VCaP (cell line): ENCODE measurements around the gene VCL.
A peak's percentile ranks its signal among the peaks of the same experiment; 100 is the strongest.
"Not testable (repeated sequence)": the region's sequence is repeated elsewhere in the genome, so short reads cannot be mapped to it uniquely, and the experiment has no call there.

Experiments used
- H3K27ac ChIP-seq: fragments of 450-650 bp; 2 replicates; pipeline ENCODE4 v1.5.1; 2017
- CTCF ChIP-seq: fragments of 450-650 bp; conservative IDR thresholded peaks from 2 replicates; pipeline ENCODE4 v1.5.1; 2017; ENCODE audit warnings: mild to moderate bottlenecking, moderate library complexity

Gene VCL

GRCh38 chr10:74026428-74027015 lies 28.6 kb downstream of the VCL start:
- TF ChIP-seq CTCF: no peak

GRCh38 chr10:74027702-74028101 lies 29.8 kb downstream of the VCL start:
- no peak for TF ChIP-seq CTCF
- H3K27ac ChIP-seq: no peak overlapping the region

More at GRCh38 chr10:74026428-74027015, 28.6 kb downstream of the VCL start:
- no peak overlapping the region for H3K27ac ChIP-seq

- no peak for TF ChIP-seq CTCF
- no peak overlapping the region for H3K27ac ChIP-seq
Measured at GRCh38 chr10:74029943-74030342, 32.0 kb downstream of the VCL start.

- not testable (repeated sequence) for H3K27ac ChIP-seq
Measured at GRCh38 chr10:74032208-74032607, 34.3 kb downstream of the VCL start.

GRCh38 chr10:74032900-74033655 lies 35.2 kb downstream of the VCL start:
- TF ChIP-seq CTCF: no peak
- H3K27ac ChIP-seq: no peak overlapping the region

- no peak overlapping the region for H3K27ac ChIP-seq
- TF ChIP-seq CTCF: no peak
Measured at GRCh38 chr10:74033702-74034101, 35.8 kb downstream of the VCL start.

- H3K27ac ChIP-seq: no peak overlapping the region
- TF ChIP-seq CTCF: no peak
Measured at GRCh38 chr10:74034301-74034700, 36.4 kb downstream of the VCL start.

- H3K27ac ChIP-seq: no peak overlapping the region
- peak; percentile 54 for TF ChIP-seq CTCF
Measured at GRCh38 chr10:74035303-74035702, 37.4 kb downstream of the VCL start.
